Measurements from ENCODE around the gene KRAS.

DNA sequence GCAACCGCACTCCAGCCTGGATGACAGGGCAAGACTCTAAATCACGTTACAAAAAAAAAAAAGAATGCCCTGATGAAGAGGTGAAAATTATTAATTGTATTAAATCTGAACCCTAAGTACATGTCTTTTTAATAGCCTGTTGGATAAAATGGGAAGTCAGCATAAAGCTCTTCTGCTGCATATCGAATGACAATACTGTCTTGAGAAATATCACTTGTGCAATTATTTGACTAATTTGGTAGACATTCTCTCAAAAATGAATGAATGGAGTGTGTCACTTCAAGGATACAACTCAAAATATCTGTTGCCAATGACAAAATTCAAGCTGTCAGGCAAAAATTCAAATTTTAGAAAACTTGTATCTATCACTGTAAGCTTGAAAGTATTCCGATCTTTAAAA is 94.7 kb downstream of the KRAS start:
- TF ChIP-seq EZH2 (IDR thresholded peaks at IDR 0.05; ENCODE audit: insufficient read depth, poor library complexity, severe bottlenecking) = no peak
- TF ChIP-seq EZH2phosphoT487 (IDR thresholded peaks at IDR 0.05; ENCODE audit: insufficient read depth, low read depth) = no peak

Data from GM23248 (cell line).